HCT116 (cell line): ENCODE results near the gene F11R. TPM values are rescaled to one million over a fixed set of nuclear protein-coding genes. Genes with fewer than 3 reads are reported as not detected.

Experiments used
- ATAC-seq: fragments of 200-7000 bp; cut with Tn5 transposase; 2 replicates; pipeline ENCODE4 v1.9.1; 2020; ENCODE audit warnings: mild to moderate bottlenecking, moderate library complexity
- BruUV-seq: library from RNA; stranded (reverse); fragments of 400-500 nt; replicated peaks from 2 replicates; lab custom pipeline; 2021; lab: Mats Ljungman, UMichigan
- CTCF ChIA-PET: fragments of 300-600 bp; sonication (Branson Sonifier 250); formaldehyde crosslinking; loops from one replicate; lab custom pipeline; 2021; ENCODE audit warnings: antibody characterized with exemption; lab: Charles Lee
- POLR2A ChIA-PET: fragments of 300-600, 350-600 bp; sonication (Branson Sonifier 250); formaldehyde crosslinking; loops from one replicate; lab custom pipeline; 2021; ENCODE audit warnings: antibody characterized with exemption; lab: Charles Lee
- RAD21 ChIA-PET, 2 experiments: fragments of 300-600 bp; sonication (Branson Sonifier 250); formaldehyde crosslinking; loops; one replicate each; lab custom pipeline; 2023; ENCODE audit warnings: low total read pairs in 2 of 2; ENCODE audit not compliant: uncharacterized antibody in 2 of 2, unreplicated experiment in 2 of 2, low non-redundant PET in 1 of 2; lab: Charles Lee
- DNase-seq: peaks from one replicate; pipeline ENCODE4 v3.0.0-alpha.2; 2010; ENCODE audit warnings: low read depth, low spot score
- H2AFZ ChIP-seq: fragments of 200-600 bp; shearing (Covaris generic), sonication (generic); 2 replicates; pipeline ENCODE4 v1.6.1; 2017; ENCODE audit warnings: low read depth, mixed run types, mixed read lengths, antibody characterized with exemption, low read length; ENCODE audit not compliant: poor library complexity, severe bottlenecking
- H3K27ac ChIP-seq: 2 replicates; pipeline ENCODE4 v1.5.1; 2012; ENCODE audit warnings: low read depth, low read length
- H3K27me3 ChIP-seq: fragments of 200-600 bp; sonication (generic); 2 replicates; pipeline ENCODE4 v1.6.1; 2016; ENCODE audit warnings: mixed run types, low read length, mixed read lengths; ENCODE audit not compliant: insufficient read depth
- H3K36me3 ChIP-seq, 2 experiments: fragments of 200-500 bp in 1 of 2; fragments of 200-600 bp in 1 of 2; sonication (Bioruptor generic) in 1 of 2; sonication (generic) in 1 of 2; 2 replicates each; pipeline versions ENCODE4 v1.5.1 to v1.6.1; 2014 to 2016; ENCODE audit warnings: low read length in 2 of 2, inconsistent platforms in 1 of 2, mixed read lengths in 1 of 2, mixed run types in 1 of 2; ENCODE audit not compliant: insufficient read depth in 2 of 2, control insufficient read depth in 1 of 2
- H3K4me1 ChIP-seq, 2 experiments: fragments of 200-600 bp in 1 of 2; sonication (generic) in 1 of 2; 2 replicates each; pipeline versions ENCODE4 v1.5.1 to v1.6.1; 2012 to 2017; ENCODE audit warnings: low read length in 2 of 2, inconsistent platforms in 1 of 2, mild to moderate bottlenecking in 1 of 2, mixed read lengths in 1 of 2, mixed run types in 1 of 2, moderate library complexity in 1 of 2; ENCODE audit not compliant: insufficient read depth in 2 of 2, control insufficient read depth in 1 of 2
- H3K4me2 ChIP-seq: fragments of 200-600 bp; sonication (generic); 2 replicates; pipeline ENCODE4 v1.6.1; 2017; ENCODE audit warnings: mixed run types, low read length, mixed read lengths
- H3K4me3 ChIP-seq, 2 experiments: fragments of 200-600 bp in 1 of 2; sonication (generic) in 1 of 2; replicated peaks in 1 of 2; 2 replicates each; pipeline ENCODE4 v1.5.1; 2011 to 2016; ENCODE audit warnings: low read length in 2 of 2, control low read depth in 1 of 2, low read depth in 1 of 2, mild to moderate bottlenecking in 1 of 2, mixed read lengths in 1 of 2, mixed run types in 1 of 2
- H3K79me2 ChIP-seq: fragments of 200-600 bp; sonication (generic); 2 replicates; pipeline ENCODE4 v1.6.1; 2017; ENCODE audit warnings: mild to moderate bottlenecking, mixed run types, low read length, moderate library complexity, mixed read lengths; ENCODE audit not compliant: insufficient read depth
- H3K9ac ChIP-seq: fragments of 200-600 bp; sonication (generic); 2 replicates; pipeline ENCODE4 v1.6.1; 2016; ENCODE audit warnings: low read length, mixed read lengths
- H3K9me2 ChIP-seq: fragments of 200-600 bp; sonication (generic), shearing (Covaris generic); 2 replicates; pipeline ENCODE4 v1.6.1; 2017; ENCODE audit warnings: mixed run types, mild to moderate bottlenecking, moderate library complexity; ENCODE audit not compliant: insufficient read depth
- H3K9me3 ChIP-seq, 2 experiments: fragments of 200-500 bp in 1 of 2; fragments of 200-600 bp in 1 of 2; sonication (Bioruptor generic) in 1 of 2; sonication (generic) in 1 of 2; 2 replicates each; pipeline ENCODE4 v1.6.1; 2014 to 2017; ENCODE audit warnings: low read length in 2 of 2, mixed read lengths in 2 of 2, inconsistent platforms in 1 of 2, low read depth in 1 of 2, mild to moderate bottlenecking in 1 of 2, mixed run types in 1 of 2, moderate library complexity in 1 of 2; ENCODE audit not compliant: control insufficient read depth in 1 of 2, insufficient read depth in 1 of 2
- H4K20me1 ChIP-seq: fragments of 200-600 bp; sonication (generic), shearing (Covaris generic); 2 replicates; pipeline ENCODE4 v1.6.1; 2017; ENCODE audit warnings: mixed run types, mild to moderate bottlenecking, moderate library complexity; ENCODE audit not compliant: insufficient read depth
- CBX3 ChIP-seq: IDR thresholded peaks from 2 replicates; pipeline ENCODE4 v1.6.1; 2012; ENCODE audit warnings: low read depth
- ELF1 ChIP-seq: IDR thresholded peaks from 2 replicates; pipeline ENCODE4 v1.6.1; 2012; ENCODE audit warnings: low read depth, borderline replicate concordance
- EZH2 ChIP-seq: fragments of 200-600 bp; sonication (generic); IDR thresholded peaks from 2 replicates; pipeline ENCODE4 v1.6.1; 2017; ENCODE audit warnings: antibody characterized with exemption, mixed run types
- EZH2phosphoT487 ChIP-seq: fragments of 200-600 bp; IDR thresholded peaks from 2 replicates; pipeline ENCODE4 v1.6.1; 2018; ENCODE audit warnings: antibody characterized with exemption, borderline replicate concordance
- JUND ChIP-seq: IDR thresholded peaks from 2 replicates; pipeline ENCODE4 v1.6.1; 2012
- POLR2A ChIP-seq: IDR thresholded peaks from 2 replicates; pipeline ENCODE4 v1.7.0; 2011; ENCODE audit warnings: borderline replicate concordance; ENCODE audit not compliant: insufficient read depth, insufficient read length; ENCODE audit errors: extremely low read depth
- SIN3A ChIP-seq: IDR thresholded peaks from 2 replicates; pipeline ENCODE4 v1.6.1; 2012; ENCODE audit warnings: low read depth
- SRF ChIP-seq: IDR thresholded peaks from 2 replicates; pipeline ENCODE4 v1.6.1; 2012; ENCODE audit warnings: low read depth
- YY1 ChIP-seq: IDR thresholded peaks from 2 replicates; pipeline ENCODE4 v1.6.1; 2011; ENCODE audit warnings: low read length, low read depth, moderate library complexity, mild to moderate bottlenecking; ENCODE audit not compliant: insufficient replicate concordance; ENCODE audit errors: extremely low read depth
- ZNF274 ChIP-seq: fragments of 200-500 bp; sonication (Bioruptor generic); IDR thresholded peaks from 2 replicates; pipeline ENCODE4 v1.6.1; 2014; ENCODE audit warnings: mild to moderate bottlenecking, low read depth, low read length, inconsistent platforms
- intact Hi-C: fragments of 100-400 bp; cut with micrococcal nuclease; formaldehyde crosslinking; loops from 2 replicates; pipeline ENCODE4 v1.10.0; 2022
- total RNA-seq: library from RNA; stranded (reverse); gene quantifications from one replicate; pipeline ENCODE4 v1.2.1, GENCODE V29; 2021; ENCODE audit not compliant: unreplicated experiment
- TF ChIP-seq, protein P1 (sequence below), 3 experiments: fragments of 200-600 bp in 1 of 3; sonication (generic) in 1 of 3; IDR thresholded peaks in 2 of 3; conservative IDR thresholded peaks in 1 of 3; 2 replicates each; pipeline ENCODE4 v1.5.1; 2012 to 2017; ENCODE audit warnings: low read depth in 2 of 3, low read length in 2 of 3, antibody characterized with exemption in 1 of 3, borderline replicate concordance in 1 of 3, control low read depth in 1 of 3, mild to moderate bottlenecking in 1 of 3, mixed read lengths in 1 of 3, mixed run types in 1 of 3, moderate library complexity in 1 of 3; ENCODE audit not compliant: insufficient read depth in 1 of 3
- TF ChIP-seq, protein P2 (sequence below): IDR thresholded peaks from 2 replicates; pipeline ENCODE4 v1.6.1; 2011; ENCODE audit warnings: mild to moderate bottlenecking, low read length, moderate library complexity; ENCODE audit not compliant: insufficient replicate concordance; ENCODE audit errors: extremely low read depth
- TF ChIP-seq, protein P3 (sequence below): IDR thresholded peaks from 2 replicates; pipeline ENCODE4 v1.6.1; 2012

Gene F11R
- total RNA-seq, 1 experiment from 2014 or later: 86.7 TPM

DNA sequence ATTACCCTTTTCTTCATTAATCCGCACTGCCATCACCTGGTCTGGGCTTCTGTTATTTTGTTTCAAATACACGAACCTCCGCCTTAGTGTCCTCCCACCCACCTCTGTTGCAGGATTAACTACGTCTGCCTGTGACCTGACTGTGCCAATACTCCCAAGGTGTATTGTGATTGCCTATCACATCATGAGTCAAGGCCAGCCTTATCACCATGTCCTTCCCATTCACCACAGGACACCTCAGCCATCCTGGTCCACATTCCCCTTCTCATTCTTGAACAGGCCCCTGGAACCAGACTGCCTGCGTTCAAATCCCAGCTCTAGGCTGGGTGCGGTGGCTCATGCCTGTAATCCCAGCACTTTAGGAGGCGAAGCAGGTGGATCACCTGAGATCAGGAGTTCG lies 14.4 kb downstream of the F11R start:
- Histone ChIP-seq H3K4me2 (no peak overlapping the region), H3K27ac (no peak overlapping the region), H3K4me1 (no peaks in the 10 kb centered on the region; a peak in 1 of 4 replicates), H3K9me3 (no peaks in the 10 kb centered on the region), H2AFZ (no peak overlapping the region), H3K27me3 (no peaks in the 10 kb centered on the region), H3K4me3 (no peak overlapping the region), H3K9me2 (no peaks in the 10 kb centered on the region), H3K36me3 (peaks cover 0 to 2% of the 10 kb centered on the region in 2 experiments; a peak in 1 of 4 replicates), H3K9ac (no peak overlapping the region), H4K20me1 (no peaks in the 10 kb centered on the region; the same call in 1 of the 2 replicates), H3K79me2 (peaks cover 93% of the 10 kb centered on the region)
- intact Hi-C loops: no loop called here
- no TSS peak for BruUV-seq
- ATAC-seq (no peak), DNase-seq (no peak)
- ChIA-PET CTCF (no interaction called here), POLR2A (interaction anchor here (1.9 kb wide), 1 partner anchor 15 kb away, joined by 7 read pairs; the partner anchor contains the start of gene F11R), RAD21 (no interaction called here)
- TF ChIP-seq YY1: no peak
- no peak for TF ChIP-seq JUND
- TF ChIP-seq ELF1: no peak
- no peak for TF ChIP-seq EZH2
- TF ChIP-seq, protein P1, sequence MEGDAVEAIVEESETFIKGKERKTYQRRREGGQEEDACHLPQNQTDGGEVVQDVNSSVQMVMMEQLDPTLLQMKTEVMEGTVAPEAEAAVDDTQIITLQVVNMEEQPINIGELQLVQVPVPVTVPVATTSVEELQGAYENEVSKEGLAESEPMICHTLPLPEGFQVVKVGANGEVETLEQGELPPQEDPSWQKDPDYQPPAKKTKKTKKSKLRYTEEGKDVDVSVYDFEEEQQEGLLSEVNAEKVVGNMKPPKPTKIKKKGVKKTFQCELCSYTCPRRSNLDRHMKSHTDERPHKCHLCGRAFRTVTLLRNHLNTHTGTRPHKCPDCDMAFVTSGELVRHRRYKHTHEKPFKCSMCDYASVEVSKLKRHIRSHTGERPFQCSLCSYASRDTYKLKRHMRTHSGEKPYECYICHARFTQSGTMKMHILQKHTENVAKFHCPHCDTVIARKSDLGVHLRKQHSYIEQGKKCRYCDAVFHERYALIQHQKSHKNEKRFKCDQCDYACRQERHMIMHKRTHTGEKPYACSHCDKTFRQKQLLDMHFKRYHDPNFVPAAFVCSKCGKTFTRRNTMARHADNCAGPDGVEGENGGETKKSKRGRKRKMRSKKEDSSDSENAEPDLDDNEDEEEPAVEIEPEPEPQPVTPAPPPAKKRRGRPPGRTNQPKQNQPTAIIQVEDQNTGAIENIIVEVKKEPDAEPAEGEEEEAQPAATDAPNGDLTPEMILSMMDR (IDR thresholded peaks at IDR 0.05 in 2 of 3, conservative IDR thresholded peaks at IDR 0.05 in 1 of 3; ENCODE audit: borderline replicate concordance in 1 of 3, insufficient read depth in 1 of 3, low read depth in 2 of 3, low read length in 2 of 3): no peak
- no peak for TF ChIP-seq SIN3A
- no peak for TF ChIP-seq SRF
- no peak for TF ChIP-seq EZH2phosphoT487
- TF ChIP-seq, protein P2, sequence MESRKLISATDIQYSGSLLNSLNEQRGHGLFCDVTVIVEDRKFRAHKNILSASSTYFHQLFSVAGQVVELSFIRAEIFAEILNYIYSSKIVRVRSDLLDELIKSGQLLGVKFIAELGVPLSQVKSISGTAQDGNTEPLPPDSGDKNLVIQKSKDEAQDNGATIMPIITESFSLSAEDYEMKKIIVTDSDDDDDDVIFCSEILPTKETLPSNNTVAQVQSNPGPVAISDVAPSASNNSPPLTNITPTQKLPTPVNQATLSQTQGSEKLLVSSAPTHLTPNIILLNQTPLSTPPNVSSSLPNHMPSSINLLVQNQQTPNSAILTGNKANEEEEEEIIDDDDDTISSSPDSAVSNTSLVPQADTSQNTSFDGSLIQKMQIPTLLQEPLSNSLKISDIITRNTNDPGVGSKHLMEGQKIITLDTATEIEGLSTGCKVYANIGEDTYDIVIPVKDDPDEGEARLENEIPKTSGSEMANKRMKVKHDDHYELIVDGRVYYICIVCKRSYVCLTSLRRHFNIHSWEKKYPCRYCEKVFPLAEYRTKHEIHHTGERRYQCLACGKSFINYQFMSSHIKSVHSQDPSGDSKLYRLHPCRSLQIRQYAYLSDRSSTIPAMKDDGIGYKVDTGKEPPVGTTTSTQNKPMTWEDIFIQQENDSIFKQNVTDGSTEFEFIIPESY: no peak
- TF ChIP-seq POLR2A: no peak
- TF ChIP-seq ZNF274: no peak
- TF ChIP-seq, protein P3, sequence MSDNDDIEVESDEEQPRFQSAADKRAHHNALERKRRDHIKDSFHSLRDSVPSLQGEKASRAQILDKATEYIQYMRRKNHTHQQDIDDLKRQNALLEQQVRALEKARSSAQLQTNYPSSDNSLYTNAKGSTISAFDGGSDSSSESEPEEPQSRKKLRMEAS: no peak
- no peak for TF ChIP-seq CBX3
